HG03280 (cell line): ENCODE data around the gene PCDH9.
"Not testable (repeated sequence)": the region's sequence is repeated elsewhere in the genome, so short reads cannot be mapped to it uniquely, and the experiment has no call there.

Experiments
- ATAC-seq: cut with Tn5 transposase; IDR thresholded peaks from one replicate; pipeline ENCODE4 v1.9.1; 2021; ENCODE audit warnings: mild to moderate bottlenecking, moderate library complexity; ENCODE audit not compliant: unreplicated experiment

The PCDH9 gene

DNA sequence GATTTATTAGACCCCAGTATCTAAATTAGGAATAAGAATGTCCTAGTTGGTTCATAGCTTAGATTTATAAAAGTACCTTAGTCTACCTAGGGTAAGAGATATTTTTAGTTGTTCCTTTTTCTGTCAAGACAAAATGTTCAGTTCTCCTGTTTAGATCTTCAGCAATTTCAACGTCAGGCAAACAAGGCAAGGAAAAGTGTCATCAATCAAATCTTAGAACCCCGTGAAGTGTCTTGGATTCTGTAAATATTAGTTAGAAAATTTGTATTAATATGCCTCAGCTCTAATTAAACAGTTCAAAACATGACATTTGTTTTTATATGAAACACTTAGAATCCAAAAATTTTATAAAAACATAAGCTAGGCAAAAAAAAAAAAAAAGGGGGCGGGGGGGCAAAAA is 296.6 kb downstream of the PCDH9 start:
- no peak for ATAC-seq

- ATAC-seq = no peak
Measured at GRCh38 chr13:66927562-66927961, 302.6 kb downstream of the PCDH9 start.

DNA sequence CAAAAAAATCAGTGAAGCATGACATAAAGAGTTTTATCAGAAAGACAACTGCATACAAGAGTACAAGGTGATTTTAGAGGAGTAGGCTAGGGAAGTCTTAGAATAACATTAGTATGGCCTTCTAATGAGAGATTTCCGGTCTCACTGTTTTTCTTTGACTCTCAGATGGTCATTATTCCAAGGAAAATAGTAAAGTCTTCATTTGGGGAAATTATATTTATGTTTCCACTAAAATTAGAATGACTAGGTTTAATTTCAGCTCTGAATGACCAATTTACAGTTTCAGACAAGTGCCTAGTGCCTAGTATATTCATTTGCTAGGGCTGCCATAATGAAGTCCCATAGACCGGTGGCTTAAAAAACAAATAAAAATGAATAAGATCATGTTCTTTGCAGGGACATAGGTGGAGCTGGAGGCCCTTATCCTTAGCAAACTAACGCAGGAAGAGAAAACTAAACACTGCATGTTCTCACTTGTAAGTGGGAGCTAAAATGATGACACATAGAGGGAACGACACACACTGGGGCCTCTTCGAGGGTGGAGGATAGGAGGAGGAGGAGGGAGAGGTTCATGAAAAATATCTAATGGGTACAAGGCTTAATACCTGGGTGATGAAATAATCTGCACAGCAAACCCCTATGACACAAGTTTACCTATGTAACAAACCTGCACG is 303.1 kb downstream of the PCDH9 start:
- ATAC-seq = no peak

GRCh38 chr13:66926200-66926850 is 303.8 kb downstream of the PCDH9 start:
- no peak for ATAC-seq

- no peak for ATAC-seq
Measured at GRCh38 chr13:66922444-66922843, 307.7 kb downstream of the PCDH9 start.

DNA sequence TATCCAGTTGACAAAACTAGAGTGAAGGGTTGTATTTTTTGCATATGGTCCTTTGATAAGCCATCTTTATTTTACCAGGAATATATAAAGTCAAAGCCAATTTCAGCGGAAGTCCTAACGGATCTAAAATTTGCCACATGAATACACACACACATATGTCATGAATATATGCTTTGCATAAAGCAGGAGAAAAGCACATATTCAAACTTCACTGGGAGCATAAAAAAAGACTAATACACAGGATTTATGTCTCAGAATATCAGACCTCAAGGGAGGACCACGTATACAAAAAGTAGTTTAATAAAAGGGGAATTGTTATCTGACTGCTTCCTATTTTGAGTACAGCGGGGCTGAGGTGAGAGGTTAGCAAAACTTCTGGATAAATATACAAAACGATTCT is 308.7 kb downstream of the PCDH9 start:
- no peak for ATAC-seq

- ATAC-seq = no peak
Measured at GRCh38 chr13:66915596-66916185, 314.4 kb downstream of the PCDH9 start.

DNA sequence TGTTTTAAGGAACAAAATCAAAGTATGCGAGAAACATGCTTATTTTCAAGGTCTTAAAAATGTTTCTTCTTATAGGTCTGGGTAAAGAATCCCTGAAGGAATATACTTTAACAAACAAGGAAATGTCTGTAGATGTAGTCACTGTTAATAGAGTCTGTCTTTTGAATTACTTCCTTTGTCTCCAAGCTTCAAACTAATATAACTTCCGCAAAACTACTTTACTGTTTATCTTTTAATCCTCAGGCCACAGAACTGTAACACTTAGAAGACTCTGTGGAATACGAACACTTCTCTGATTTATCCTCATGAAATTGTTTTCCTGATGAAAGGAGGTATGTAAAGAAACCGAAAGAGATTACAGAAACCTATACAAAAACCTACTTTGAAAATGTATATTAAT is 316.0 kb downstream of the PCDH9 start:
- no peak for ATAC-seq

DNA sequence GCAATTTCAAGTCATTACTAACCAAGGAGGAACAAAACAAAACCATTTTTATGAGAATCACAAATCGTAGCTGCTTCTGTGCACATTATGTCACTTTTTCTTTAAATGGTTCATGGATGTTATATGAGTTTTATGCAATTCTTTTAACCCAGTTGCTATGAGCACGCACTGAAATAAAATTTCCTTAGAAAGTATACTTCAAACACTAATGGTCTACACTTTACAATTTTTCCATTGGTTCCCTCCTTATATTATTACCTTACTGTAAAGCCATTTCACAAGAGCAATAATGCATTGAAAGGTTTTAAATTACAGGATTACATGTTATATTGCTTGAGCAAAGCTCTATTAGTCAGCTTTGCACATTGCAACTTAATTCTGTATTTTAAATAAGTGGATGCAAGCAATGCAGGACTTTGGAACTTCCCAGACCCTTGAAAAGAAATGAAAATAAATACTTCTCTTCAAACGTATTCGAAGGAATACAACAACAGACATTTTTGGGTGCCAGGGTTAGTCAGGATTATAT is 318.7 kb downstream of the PCDH9 start:
- ATAC-seq = no peak

DNA sequence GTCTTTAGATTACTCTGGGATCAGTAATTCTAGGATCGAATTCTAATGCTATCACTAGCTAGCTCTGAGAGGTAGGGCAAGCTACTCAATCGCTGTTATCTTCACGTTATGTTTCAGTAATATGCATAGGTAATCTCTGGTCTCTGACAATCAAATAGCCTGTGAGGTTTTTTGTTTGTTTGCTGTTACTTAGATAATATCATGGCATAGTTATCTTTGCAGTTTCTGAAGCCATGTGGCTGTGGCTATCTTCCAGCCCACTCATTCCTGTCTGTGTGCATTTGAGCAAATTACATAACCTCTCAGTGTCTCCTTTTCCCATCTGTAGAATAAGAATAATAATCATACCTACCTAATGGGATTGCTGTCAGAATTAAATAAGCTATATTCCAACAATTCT is 330.2 kb downstream of the PCDH9 start:
- no peak for ATAC-seq

DNA sequence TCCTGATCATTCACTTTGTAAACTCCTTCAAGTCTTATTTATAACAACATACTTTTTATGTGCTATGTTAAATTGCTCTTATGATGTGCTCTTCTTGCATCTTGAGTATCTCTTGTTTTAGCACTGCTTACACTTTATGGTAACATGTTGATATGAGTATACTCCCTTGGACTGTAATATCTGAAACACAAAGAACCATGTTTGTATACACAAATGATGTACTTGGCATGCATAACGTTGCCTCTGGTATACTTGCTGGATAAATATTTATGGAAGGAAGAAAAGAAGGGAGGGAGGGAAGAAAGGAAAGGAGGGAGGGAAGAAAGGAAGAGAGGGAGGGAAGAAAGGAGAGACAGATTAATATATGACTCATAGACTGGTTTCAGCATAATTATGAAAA is 333.2 kb downstream of the PCDH9 start:
- ATAC-seq = no peak

DNA sequence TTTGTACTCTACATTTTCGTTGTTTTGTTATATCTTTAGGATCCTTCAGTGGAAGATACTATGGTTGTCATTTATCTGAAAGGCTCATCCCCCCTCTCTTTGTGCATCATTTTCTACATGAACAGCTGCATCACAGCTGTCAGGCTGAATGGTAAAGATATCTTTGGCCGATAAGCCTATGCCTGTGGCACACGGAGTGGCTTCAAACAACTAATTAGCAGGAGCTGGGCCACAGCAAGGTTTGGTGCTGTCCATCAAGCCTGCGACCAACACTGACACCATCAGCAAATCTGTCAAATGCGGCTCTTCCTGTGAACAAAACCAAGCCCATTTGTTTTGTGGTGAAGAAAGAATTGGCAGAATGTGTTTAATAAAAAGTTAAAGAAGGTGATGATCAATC is 334.4 kb downstream of the PCDH9 start:
- no peak for ATAC-seq

- no peak for ATAC-seq
Measured at GRCh38 chr13:66895320-66895719, 334.8 kb downstream of the PCDH9 start.

GRCh38 chr13:66888698-66889097 is 341.4 kb downstream of the PCDH9 start:
- no peak for ATAC-seq

GRCh38 chr13:66887088-66887487 is 343.0 kb downstream of the PCDH9 start:
- ATAC-seq = no peak

- ATAC-seq = no peak
Measured at GRCh38 chr13:66886264-66886663, 343.9 kb downstream of the PCDH9 start.

DNA sequence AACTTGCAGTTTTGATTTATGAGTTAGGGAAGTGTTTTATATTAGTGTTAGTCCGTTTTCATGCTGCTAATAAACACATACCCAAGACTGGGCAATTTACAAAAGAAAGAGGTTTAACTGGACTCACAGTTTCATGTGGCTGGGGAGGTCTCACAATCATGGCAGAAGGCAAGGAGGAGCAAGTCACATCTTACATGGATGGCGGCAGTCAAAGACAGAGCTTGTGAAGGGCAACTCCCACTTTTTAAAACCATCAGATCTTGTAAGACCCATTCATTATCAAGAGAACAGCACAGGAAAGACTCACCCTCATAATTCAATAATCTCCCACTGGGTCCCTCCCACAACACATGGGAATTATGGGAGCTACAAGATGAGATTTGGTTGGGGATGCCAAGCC is 349.0 kb downstream of the PCDH9 start:
- not testable (repeated sequence) for ATAC-seq

- ATAC-seq = no peak
Measured at GRCh38 chr13:66879988-66880387, 350.1 kb downstream of the PCDH9 start.

DNA sequence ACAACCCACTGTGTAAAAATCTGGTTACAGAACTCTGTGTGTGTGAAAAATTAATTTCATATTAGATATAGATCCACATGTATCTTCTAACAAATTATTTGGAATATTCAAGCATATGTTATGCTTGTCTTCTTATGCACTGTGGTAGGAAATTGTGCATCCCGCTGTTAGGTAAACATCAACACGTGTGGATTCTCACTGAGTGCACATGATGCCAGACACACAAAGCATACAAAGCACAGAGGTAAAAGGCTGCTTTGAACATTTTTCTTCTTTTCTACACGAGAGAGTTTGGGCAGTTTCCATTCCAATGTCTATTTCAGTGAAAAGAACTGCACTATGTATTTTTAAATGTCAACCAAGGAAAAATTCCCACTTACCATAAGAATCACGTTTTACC is 354.9 kb downstream of the PCDH9 start:
- no peak for ATAC-seq

- ATAC-seq = no peak
Measured at GRCh38 chr13:66864627-66865026, 365.5 kb downstream of the PCDH9 start.

DNA sequence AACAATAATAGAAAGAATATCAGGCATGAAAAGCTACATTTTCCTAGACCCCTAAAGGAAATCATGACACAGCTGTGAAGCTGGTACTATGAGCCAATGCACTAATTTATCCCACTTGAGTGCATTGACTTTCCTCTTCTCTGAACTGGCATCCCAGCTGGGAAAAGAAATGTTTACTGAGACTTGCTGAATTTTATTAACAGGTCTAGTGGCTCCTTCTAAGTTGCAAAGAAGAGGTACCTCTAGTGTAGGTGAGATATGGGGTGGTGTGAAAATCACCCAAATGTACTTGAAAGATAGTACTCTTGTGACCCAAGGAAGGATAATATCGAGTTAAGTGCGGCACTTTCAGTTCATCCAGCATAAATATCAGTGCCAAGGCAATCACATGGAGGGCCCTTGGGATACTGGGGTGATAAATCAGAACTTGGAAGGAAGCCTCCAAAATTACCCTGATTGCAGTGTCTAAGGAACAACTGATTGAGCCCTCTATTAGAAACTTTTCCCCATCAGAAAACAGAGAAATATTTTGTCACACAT is 369.2 kb downstream of the PCDH9 start:
- ATAC-seq = no peak
